Tibial artery (tissue), 4 donors: ENCODE data around the gene KLHL18.
A peak's percentile ranks its signal among the peaks of the same experiment; 100 is the strongest.

Source experiments
- DNase-seq, 2 donors: peaks; one replicate each; pipeline ENCODE4 v3.0.0-alpha.2; 2019
- H3K27ac ChIP-seq, 2 donors: fragments of 200-600 bp; sonication (generic) in 1 of 2; 1 replicate in 1 of 2; 2 replicates in 1 of 2; pipeline ENCODE4 v1.5.1; 2018 to 2019; ENCODE audit warnings: mild to moderate bottlenecking in 1 of 2
- H3K27me3 ChIP-seq, 2 donors: fragments of 200-600 bp; sonication (generic) in 1 of 2; one replicate each; pipeline versions ENCODE4 v1.5.1 to v1.6.0; 2016 to 2019
- H3K36me3 ChIP-seq, 3 donors: fragments of 200-600 bp; sonication (generic) in 2 of 3; one replicate each; pipeline ENCODE4 v1.5.1; 2016 to 2019; ENCODE audit warnings: mild to moderate bottlenecking in 2 of 3
- H3K4me1 ChIP-seq, 4 donors: fragments of 200-600 bp; sonication (generic) in 2 of 4; 1 replicate in 3 of 4; 2 replicates in 1 of 4; pipeline ENCODE4 v1.5.1; 2016 to 2019
- H3K4me3 ChIP-seq, 2 donors: fragments of 200-600 bp; sonication (generic) in 1 of 2; 1 replicate in 1 of 2; 2 replicates in 1 of 2; pipeline ENCODE4 v1.5.1; 2018 to 2019; ENCODE audit warnings: mild to moderate bottlenecking in 2 of 2
- H3K9me3 ChIP-seq, 3 donors: fragments of 200-600 bp; sonication (generic) in 1 of 3; one replicate each; pipeline ENCODE4 v1.5.1; 2016 to 2019
- CTCF ChIP-seq, 2 experiments: fragments of 200-600 bp in 1 of 2; fragments of 450-650 bp in 1 of 2; IDR thresholded peaks; one replicate each; pipeline ENCODE4 v1.5.1; 2017 to 2019; ENCODE audit warnings: antibody characterized with exemption in 2 of 2, mild to moderate bottlenecking in 1 of 2, moderate library complexity in 1 of 2
- intact Hi-C: fragments of 100-400 bp; cut with DNase I; formaldehyde crosslinking; loops from one replicate; pipeline ENCODE4 v1.15.0; 2023; ENCODE audit warnings: low total_unique reads

KLHL18 gene

GRCh38 chr3:47276558-47276957 lies 6.2 kb upstream of the KLHL18 start:
- Histone ChIP-seq H3K27ac (no peak overlapping the region), H3K36me3 (peaks cover 0 to 7% (median 0%) of the 10 kb centered on the region in 3 donors), H3K4me1 (peaks cover 0 to 9% (median 3%) of the 10 kb centered on the region in 4 donors), H3K4me3 (no peak overlapping the region), H3K27me3 (no peaks in the 10 kb centered on the region), H3K9me3 (no peaks in the 10 kb centered on the region)
- no peak for DNase-seq
- intact Hi-C loops, result no loop called here
- no peak for TF ChIP-seq CTCF (IDR thresholded peaks at IDR 0.05)

GRCh38 chr3:47280519-47280918 lies 2.2 kb upstream of the KLHL18 start:
- H3K27me3 ChIP-seq, result no peaks in the 10 kb centered on the region
- no peak for TF ChIP-seq CTCF (IDR thresholded peaks at IDR 0.05)
- intact Hi-C loops, result loop anchor here (10.0 kb wide), 1 partner anchor 276 kb away; no protein-coding TSS in a partner anchor
- no peak for DNase-seq
- no peaks in the 10 kb centered on the region for H3K36me3 ChIP-seq
- H3K27ac ChIP-seq, result no peak overlapping the region
- H3K4me3 ChIP-seq, result no peak overlapping the region
- H3K9me3 ChIP-seq, result no peaks in the 10 kb centered on the region
- peaks cover 7 to 36% (median 29%) of the 10 kb centered on the region in 4 donors for H3K4me1 ChIP-seq

GRCh38 chr3:47283193-47283537 lies 421 bp downstream of the KLHL18 start:
- H3K27ac ChIP-seq, result peak overlapping the region; percentile 77 to 89
- no peak for DNase-seq
- peak overlapping the region; percentile 68 to 77 for H3K4me3 ChIP-seq
- no peaks in the 10 kb centered on the region for H3K27me3 ChIP-seq
- intact Hi-C loops, result loop anchor here (10.0 kb wide), 1 partner anchor 278 kb away; no protein-coding TSS in a partner anchor
- H3K9me3 ChIP-seq, result no peaks in the 10 kb centered on the region
- peaks cover 7 to 41% (median 35%) of the 10 kb centered on the region in 4 donors for H3K4me1 ChIP-seq
- peaks cover 2 to 4% (median 4%) of the 10 kb centered on the region in 3 donors for H3K36me3 ChIP-seq
- TF ChIP-seq CTCF (IDR thresholded peaks at IDR 0.05), result no peak

GRCh38 chr3:47283591-47284364 lies 1.0 kb downstream of the KLHL18 start:
- intact Hi-C loops, result loop anchor here (10.0 kb wide), 1 partner anchor 279 kb away; no protein-coding TSS in a partner anchor
- peak overlapping the region; percentile 77 to 89 for H3K27ac ChIP-seq
- H3K36me3 ChIP-seq, result peaks cover 4 to 8% (median 6%) of the 10 kb centered on the region in 3 donors
- peaks cover 7 to 41% (median 35%) of the 10 kb centered on the region in 4 donors for H3K4me1 ChIP-seq
- DNase-seq, result no peak
- no peaks in the 10 kb centered on the region for H3K9me3 ChIP-seq
- no peak for TF ChIP-seq CTCF (IDR thresholded peaks at IDR 0.05)
- peak overlapping the region; percentile 68 to 77 for H3K4me3 ChIP-seq
- no peaks in the 10 kb centered on the region for H3K27me3 ChIP-seq

GRCh38 chr3:47288966-47289910 lies 6.5 kb downstream of the KLHL18 start:
- TF ChIP-seq CTCF (IDR thresholded peaks at IDR 0.05), result no peak
- Histone ChIP-seq H3K9me3 (no peaks in the 10 kb centered on the region), H3K27me3 (no peaks in the 10 kb centered on the region), H3K36me3 (peaks cover 6 to 17% (median 8%) of the 10 kb centered on the region in 3 donors), H3K4me1 (peaks cover 0 to 23% (median 15%) of the 10 kb centered on the region in 4 donors), H3K27ac (no peak overlapping the region), H3K4me3 (no peak overlapping the region)
- no peak for DNase-seq
- intact Hi-C loops, result loop anchor here (10.0 kb wide), 1 partner anchor 284 kb away; no protein-coding TSS in a partner anchor
